Upper lobe of left lung (tissue), 4 donors: ENCODE results near the gene EGFR.

ENCODE experiments used
- CTCF ChIP-seq, 6 experiments: fragments of 450-650 bp in 4 of 6; fragments of 200-600 bp in 2 of 6; sonication (generic) in 2 of 6; IDR thresholded peaks; one replicate each; pipeline ENCODE4 v1.5.1; 2016 to 2019; ENCODE audit warnings: antibody characterized with exemption in 6 of 6
- POLR2A ChIP-seq, 4 donors: fragments of 450-650 bp; IDR thresholded peaks; one replicate each; pipeline ENCODE4 v1.5.1; 2016 to 2017; ENCODE audit warnings: antibody characterized with exemption in 4 of 4, mild to moderate bottlenecking in 2 of 4

DNA sequence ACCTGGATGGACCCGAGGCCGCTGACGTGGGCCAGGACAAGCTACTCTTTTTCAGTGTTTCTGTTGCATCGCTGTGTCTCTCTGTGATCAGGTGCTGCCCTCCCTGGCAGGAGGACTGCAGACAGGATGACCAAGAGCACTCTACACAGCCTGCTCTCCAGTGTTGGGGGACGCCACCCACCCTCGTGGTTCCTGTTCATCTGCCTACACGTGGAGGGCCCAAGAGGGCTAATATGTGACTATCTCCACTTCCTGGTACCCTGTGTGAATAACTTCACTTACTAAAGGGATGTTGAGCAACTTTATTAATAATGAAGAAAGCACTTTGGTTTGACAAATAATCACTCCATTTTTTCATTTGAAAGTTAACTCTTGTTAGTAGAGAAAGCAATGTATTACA lies 101.3 kb downstream of the EGFR start:
- no peak for TF ChIP-seq POLR2A (IDR thresholded peaks at IDR 0.05)
- no peak for TF ChIP-seq CTCF (IDR thresholded peaks at IDR 0.05)
